ENCODE measurements around the gene SSRP1.

DNA sequence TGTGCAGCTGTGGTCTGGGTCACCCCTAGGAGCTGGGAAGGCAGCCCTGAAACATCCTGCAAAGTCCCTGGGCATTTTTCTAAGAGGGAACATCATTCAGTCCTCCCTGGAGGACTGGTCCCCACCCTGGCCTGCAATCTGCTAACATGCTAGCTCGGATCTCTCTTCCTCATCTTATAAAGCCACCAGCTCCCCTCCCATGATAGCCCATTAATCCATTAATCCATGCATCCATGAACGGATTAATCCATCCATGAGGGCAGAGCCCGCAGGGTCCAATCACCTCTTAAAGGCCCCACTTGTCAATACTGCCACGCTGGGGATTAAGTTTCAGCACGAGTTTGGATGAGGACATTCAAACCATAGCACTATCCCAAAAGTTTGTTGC lies 33.1 kb upstream of the SSRP1 start:
- TF ChIP-seq GATA2 (IDR thresholded peaks at IDR 0.05; ENCODE audit: low read depth, low read length) (no peak), GATA3 (IDR thresholded peaks at IDR 0.05; ENCODE audit: low read depth, low read length) (no peak)
